Fibroblast of gingiva (primary cell): ENCODE results near the gene PRKN.

ENCODE experiments used
- DNase-seq: peaks from one replicate; pipeline ENCODE4 v3.0.0-alpha.2; 2011; ENCODE audit warnings: low read depth

PRKN gene

GRCh38 chr6:161413355-161413771 lies 1314.2 kb downstream of the PRKN start:
- DNase-seq: no peak

GRCh38 chr6:161412795-161413194 lies 1314.8 kb downstream of the PRKN start:
- no peak for DNase-seq

- no peak for DNase-seq
Observed at GRCh38 chr6:161411265-161411944, 1316.2 kb downstream of the PRKN start.

- no peak for DNase-seq
Observed at GRCh38 chr6:161410736-161411135, 1316.8 kb downstream of the PRKN start.

GRCh38 chr6:161410076-161410475 lies 1317.5 kb downstream of the PRKN start:
- no peak for DNase-seq

GRCh38 chr6:161409353-161409752 lies 1318.2 kb downstream of the PRKN start:
- no peak for DNase-seq

- DNase-seq: no peak
Observed at GRCh38 chr6:161408041-161408440, 1319.5 kb downstream of the PRKN start.

GRCh38 chr6:161407581-161407980 lies 1320.0 kb downstream of the PRKN start:
- peak; percentile 54 for DNase-seq

- DNase-seq: no peak
Observed at GRCh38 chr6:161407115-161407514, 1320.5 kb downstream of the PRKN start.

- DNase-seq: peak; percentile 74
Observed at GRCh38 chr6:161406646-161407045, 1320.9 kb downstream of the PRKN start.

- no peak for DNase-seq
Observed at GRCh38 chr6:161405418-161405817, 1322.1 kb downstream of the PRKN start.

- no peak for DNase-seq
Observed at GRCh38 chr6:161403717-161404116, 1323.8 kb downstream of the PRKN start.

- DNase-seq: no peak
Observed at GRCh38 chr6:161401587-161402309, 1325.8 kb downstream of the PRKN start.

- no peak for DNase-seq
Observed at GRCh38 chr6:161400671-161401070, 1326.9 kb downstream of the PRKN start.

GRCh38 chr6:161396539-161396938 lies 1331.0 kb downstream of the PRKN start:
- no peak for DNase-seq

- DNase-seq: no peak
Observed at GRCh38 chr6:161395716-161396231, 1331.8 kb downstream of the PRKN start.

- no peak for DNase-seq
Observed at GRCh38 chr6:161394437-161394836, 1333.1 kb downstream of the PRKN start.

GRCh38 chr6:161393839-161394364 lies 1333.7 kb downstream of the PRKN start:
- peak; percentile 81 for DNase-seq

GRCh38 chr6:161393292-161393691 lies 1334.3 kb downstream of the PRKN start:
- no peak for DNase-seq

- no peak for DNase-seq
Observed at GRCh38 chr6:161389756-161390155, 1337.8 kb downstream of the PRKN start.

- DNase-seq: no peak
Observed at GRCh38 chr6:161383951-161384350, 1343.6 kb downstream of the PRKN start.

GRCh38 chr6:161379834-161380582 lies 1347.6 kb downstream of the PRKN start:
- peak; percentile 9 for DNase-seq
